CD4-positive, CD25-positive, alpha-beta regulatory T cell (primary cell): ENCODE results near the gene MGA. TPM values are rescaled to one million over a fixed set of nuclear protein-coding genes. Genes with fewer than 3 reads are reported as not detected.

Experiments
- ATAC-seq, 2 donors: fragments of 150-1000 bp; cut with Tn5 transposase; one replicate each; pipeline ENCODE4 v1.10.0; 2021; ENCODE audit warnings: low read depth in 2 of 2, moderate number of reproducible peaks in 2 of 2, moderate library complexity in 1 of 2
- DNase-seq, 3 donors: peaks; one replicate each; pipeline versions ENCODE4 v3.0.0 to v3.0.0-alpha.2; 2012 to 2022; ENCODE audit warnings: mixed read lengths in 1 of 3
- H3K27ac ChIP-seq: one replicate; pipeline ENCODE4 v1.7.0; 2013; ENCODE audit warnings: mild to moderate bottlenecking, low read length; ENCODE audit not compliant: insufficient read depth, poor library complexity, severe bottlenecking
- H3K27me3 ChIP-seq: one replicate; pipeline ENCODE4 v1.7.0; 2013; ENCODE audit warnings: low read length; ENCODE audit not compliant: control insufficient read depth, insufficient read depth
- H3K36me3 ChIP-seq: one replicate; pipeline ENCODE4 v1.7.0; 2013; ENCODE audit warnings: mild to moderate bottlenecking, low read length, moderate library complexity; ENCODE audit not compliant: control insufficient read depth, insufficient read depth
- H3K4me1 ChIP-seq: 2 replicates; pipeline ENCODE4 v1.7.0; 2013; ENCODE audit warnings: mild to moderate bottlenecking, low read length; ENCODE audit not compliant: insufficient read depth, control insufficient read depth, poor library complexity, severe bottlenecking
- H3K4me3 ChIP-seq: one replicate; pipeline ENCODE4 v1.7.0; 2013; ENCODE audit warnings: low read depth, mild to moderate bottlenecking, low read length, moderate library complexity
- H3K9me3 ChIP-seq, 2 experiments: 1 replicate in 1 of 2; 2 replicates in 1 of 2; pipeline ENCODE4 v1.7.0; 2013; ENCODE audit warnings: low read length in 2 of 2, mild to moderate bottlenecking in 1 of 2, moderate library complexity in 1 of 2; ENCODE audit not compliant: control insufficient read depth in 2 of 2
- H3K27ac Mint-ChIP-seq, 3 donors: one replicate each; pipeline ENCODE4 v1.8.0; 2020 to 2022; ENCODE audit warnings: mild to moderate bottlenecking in 3 of 3, mixed read lengths in 3 of 3, moderate library complexity in 2 of 3
- H3K27me3 Mint-ChIP-seq: one replicate; pipeline ENCODE4 v1.8.0; 2022; ENCODE audit warnings: mild to moderate bottlenecking, mixed read lengths
- H3K36me3 Mint-ChIP-seq: one replicate; pipeline ENCODE4 v1.8.0; 2020; ENCODE audit warnings: mixed read lengths
- H3K4me1 Mint-ChIP-seq, 4 donors: one replicate each; pipeline ENCODE4 v1.8.0; 2020 to 2022; ENCODE audit warnings: mixed read lengths in 4 of 4, mild to moderate bottlenecking in 1 of 4
- H3K4me3 Mint-ChIP-seq, 4 donors: one replicate each; pipeline ENCODE4 v1.8.0; 2020 to 2022; ENCODE audit warnings: mild to moderate bottlenecking in 4 of 4, mixed read lengths in 4 of 4, moderate library complexity in 3 of 4
- H3K9me3 Mint-ChIP-seq, 7 donors: one replicate each; pipeline ENCODE4 v1.8.0; 2020 to 2022; ENCODE audit warnings: mixed read lengths in 7 of 7, mild to moderate bottlenecking in 3 of 7, moderate library complexity in 2 of 7
- polyA plus RNA-seq, 4 donors: library from polyadenylated mRNA; unstranded; fragments of 300-500 nt; fragmentation: Illumina TruSeq; gene quantifications; one replicate each; pipeline ENCODE4 v1.2.3, GENCODE V29; 2021
- total RNA-seq: library from RNA; stranded (reverse); gene quantifications from one replicate; pipeline ENCODE4 v1.2.3, GENCODE V29; 2022

The MGA gene
- total and polyA plus RNA-seq, 5 donors from 2014 or later = 10.4 to 46.9 (median 15.6) TPM

DNA sequence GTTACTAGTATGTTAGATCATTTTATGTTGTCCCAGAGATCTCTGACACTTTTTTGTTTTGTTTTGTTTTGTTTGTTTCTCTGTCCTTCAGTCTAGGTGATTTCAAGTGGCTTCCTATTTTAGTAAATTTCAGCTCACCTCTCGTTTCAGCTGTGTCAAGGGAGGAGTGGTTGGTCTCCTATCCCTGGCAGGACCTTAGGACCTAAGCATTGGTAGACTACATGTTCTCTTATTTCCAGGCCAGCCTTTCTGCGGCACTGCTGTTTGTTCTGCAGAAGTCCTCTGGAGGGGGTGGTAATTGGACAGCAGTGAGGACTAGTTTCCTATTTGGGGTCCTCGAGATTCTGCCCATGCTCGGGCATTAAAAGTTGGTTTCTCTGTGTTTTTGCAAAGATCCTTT, 31.8 kb downstream of the MGA start:
- no peak for ATAC-seq
- H3K4me1 ChIP-seq = peaks cover 24% of the 10 kb centered on the region

DNA sequence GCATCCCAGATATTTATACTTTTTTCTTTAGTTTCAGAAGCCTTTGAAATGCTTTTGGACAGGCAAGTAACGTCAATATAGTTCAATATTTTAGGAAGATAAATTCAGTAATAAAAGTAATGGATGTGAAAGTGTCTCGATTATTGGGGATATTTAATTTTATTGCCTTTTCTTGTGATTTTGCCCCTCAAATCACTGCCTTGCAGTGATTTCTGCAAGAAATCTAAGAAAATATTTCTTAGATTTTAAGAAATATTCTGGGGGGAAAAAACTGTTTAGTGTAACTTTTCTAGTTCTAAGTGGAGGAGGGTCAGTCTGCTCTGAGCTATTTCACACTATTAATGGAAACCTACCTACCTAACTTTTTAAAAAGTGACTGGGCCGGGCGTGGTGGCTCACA, 33.6 kb downstream of the MGA start:
- H3K27me3 Mint-ChIP-seq = no peaks in the 10 kb centered on the region
- H3K9me3 Mint-ChIP-seq = no peaks in the 10 kb centered on the region
- no peak for DNase-seq
- Histone ChIP-seq H3K27ac (no peak overlapping the region), H3K36me3 (peaks cover 9% of the 10 kb centered on the region), H3K27me3 (no peaks in the 10 kb centered on the region), H3K9me3 (no peaks in the 10 kb centered on the region), H3K4me1 (peaks cover 20% of the 10 kb centered on the region), H3K4me3 (no peak overlapping the region)
- no peak for ATAC-seq
- peaks cover 24 to 73% (median 47%) of the 10 kb centered on the region in 4 donors for H3K4me1 Mint-ChIP-seq
- H3K27ac Mint-ChIP-seq = peak overlapping the region in 2 of 3 donors; percentile 27 to 49
- peak overlapping the region in 1 of 4 donors; percentile 8 for H3K4me3 Mint-ChIP-seq
- H3K36me3 Mint-ChIP-seq = peaks cover 9% of the 10 kb centered on the region

More for the DNA sequence above, 31.8 kb downstream of the MGA start:
- no peak overlapping the region for H3K4me3 ChIP-seq
- Mint-ChIP-seq H3K4me1 (peaks cover 37 to 84% (median 59%) of the 10 kb centered on the region in 4 donors), H3K27me3 (no peaks in the 10 kb centered on the region), H3K4me3 (peak overlapping the region in 3 of 4 donors; percentile 1 to 19 (median 3)), H3K27ac (peak overlapping the region; percentile 50 to 72 (median 70)), H3K36me3 (peaks cover 9% of the 10 kb centered on the region), H3K9me3 (no peaks in the 10 kb centered on the region)
- H3K36me3 ChIP-seq = peaks cover 6% of the 10 kb centered on the region
- DNase-seq = no peak
- H3K27me3 ChIP-seq = no peaks in the 10 kb centered on the region
- no peaks in the 10 kb centered on the region for H3K9me3 ChIP-seq
- H3K27ac ChIP-seq = no peak overlapping the region

DNA sequence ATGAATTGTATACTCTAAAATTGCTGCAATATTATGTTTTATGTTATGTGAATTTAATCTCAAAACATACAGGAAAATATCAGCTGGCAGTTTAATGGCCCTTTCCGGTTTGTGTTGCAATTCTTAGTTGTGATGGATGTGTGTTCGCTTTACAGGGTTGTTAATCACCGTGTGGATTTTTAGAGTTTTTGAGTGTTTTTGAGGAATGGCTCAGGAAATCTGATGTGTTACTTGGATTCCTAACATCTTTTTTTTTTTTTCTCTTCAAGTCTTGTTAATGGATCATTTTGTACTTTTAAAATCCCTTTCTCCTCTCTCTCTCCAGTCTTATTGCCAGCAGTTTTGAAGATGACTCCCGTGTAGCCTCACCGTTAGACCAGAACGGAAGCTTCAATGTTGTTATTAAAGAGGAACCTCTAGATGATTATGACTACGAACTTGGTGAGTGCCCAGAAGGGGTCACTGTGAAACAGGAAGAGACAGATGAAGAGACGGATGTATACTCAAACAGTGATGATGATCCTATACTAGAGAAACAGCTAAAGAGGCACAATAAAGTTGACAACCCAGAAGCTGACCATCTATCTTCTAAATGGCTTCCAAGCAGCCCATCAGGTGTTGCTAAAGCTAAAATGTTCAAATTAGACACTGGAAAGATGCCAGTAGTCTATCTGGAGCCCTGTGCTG, 35.7 kb downstream of the MGA start:
- Histone ChIP-seq H3K4me3 (peak overlapping the region; percentile 49), H3K9me3 (no peaks in the 10 kb centered on the region), H3K36me3 (peaks cover 23% of the 10 kb centered on the region), H3K27me3 (no peaks in the 10 kb centered on the region), H3K4me1 (peaks cover 20% of the 10 kb centered on the region), H3K27ac (peak overlapping the region; percentile 68)
- Mint-ChIP-seq H3K9me3 (no peaks in the 10 kb centered on the region), H3K36me3 (peaks cover 25% of the 10 kb centered on the region), H3K27me3 (no peaks in the 10 kb centered on the region), H3K4me3 (peak overlapping the region in 3 of 4 donors; percentile 7 to 52 (median 31)), H3K27ac (peak overlapping the region; percentile 72 to 94 (median 75)), H3K4me1 (peaks cover 18 to 60% (median 36%) of the 10 kb centered on the region in 4 donors)
- DNase-seq = peak; percentile 23 to 91 (median 65)
- ATAC-seq = peak; percentile 98 to 99

DNA sequence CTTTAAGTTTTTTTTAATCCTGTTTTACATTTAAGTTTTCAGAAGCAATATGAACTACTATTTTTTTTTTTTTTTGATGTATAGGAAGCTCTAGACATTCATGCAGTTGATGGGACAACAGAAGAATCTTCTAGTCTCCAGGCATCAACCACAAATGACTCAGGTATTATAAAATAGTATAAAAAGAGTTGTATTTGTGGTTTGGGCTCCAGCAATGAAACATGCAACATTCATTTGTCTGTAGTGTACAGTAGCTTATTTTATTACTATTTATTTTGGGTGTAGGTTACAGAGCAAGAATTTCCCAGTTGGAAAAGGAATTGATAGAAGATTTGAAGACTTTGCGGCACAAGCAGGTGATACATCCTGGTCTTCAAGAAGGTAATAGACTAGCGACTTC, 38.6 kb downstream of the MGA start:
- H3K36me3 Mint-ChIP-seq = peaks cover 40% of the 10 kb centered on the region
- H3K9me3 ChIP-seq = no peaks in the 10 kb centered on the region

DNA sequence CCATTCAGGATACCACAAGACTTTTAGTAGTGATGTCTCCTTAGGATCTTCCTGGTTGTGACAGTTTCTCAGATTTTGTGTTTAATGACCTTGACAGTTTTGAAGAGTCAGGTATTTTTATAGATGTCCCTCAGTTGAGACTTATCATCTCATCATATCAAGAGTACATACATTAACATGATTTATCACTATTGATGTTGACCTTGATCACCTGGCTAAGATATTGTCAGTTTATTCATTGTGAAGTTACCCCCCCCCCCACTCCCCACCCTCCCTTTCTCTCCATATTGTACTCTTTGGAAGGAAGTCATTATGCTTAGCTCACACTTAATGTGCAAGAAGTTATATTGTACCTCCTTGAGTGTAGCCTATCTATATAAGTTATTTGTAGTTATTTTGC, 42.9 kb downstream of the MGA start:
- no peak for DNase-seq
- no peak for ATAC-seq
- Mint-ChIP-seq H3K9me3 (no peaks in the 10 kb centered on the region), H3K4me3 (no peak overlapping the region), H3K27me3 (no peaks in the 10 kb centered on the region), H3K4me1 (peaks cover 8 to 25% (median 15%) of the 10 kb centered on the region in 4 donors), H3K36me3 (peaks cover 44% of the 10 kb centered on the region), H3K27ac (no peak overlapping the region)
- Histone ChIP-seq H3K4me1 (no peaks in the 10 kb centered on the region), H3K4me3 (no peak overlapping the region), H3K27me3 (no peaks in the 10 kb centered on the region), H3K36me3 (peaks cover 53% of the 10 kb centered on the region), H3K27ac (no peak overlapping the region), H3K9me3 (no peaks in the 10 kb centered on the region)

More for the DNA sequence above, 38.6 kb downstream of the MGA start:
- Mint-ChIP-seq H3K4me3 (no peak overlapping the region), H3K4me1 (peaks cover 20 to 51% (median 28%) of the 10 kb centered on the region in 4 donors), H3K9me3 (no peaks in the 10 kb centered on the region), H3K27ac (peak overlapping the region in 1 of 3 donors; percentile 60), H3K27me3 (no peaks in the 10 kb centered on the region)
- peaks cover 10% of the 10 kb centered on the region for H3K4me1 ChIP-seq
- H3K27ac ChIP-seq = no peak overlapping the region
- peaks cover 38% of the 10 kb centered on the region for H3K36me3 ChIP-seq
- ATAC-seq (no peak), DNase-seq (no peak)
- no peaks in the 10 kb centered on the region for H3K27me3 ChIP-seq
- H3K4me3 ChIP-seq = no peak overlapping the region

DNA sequence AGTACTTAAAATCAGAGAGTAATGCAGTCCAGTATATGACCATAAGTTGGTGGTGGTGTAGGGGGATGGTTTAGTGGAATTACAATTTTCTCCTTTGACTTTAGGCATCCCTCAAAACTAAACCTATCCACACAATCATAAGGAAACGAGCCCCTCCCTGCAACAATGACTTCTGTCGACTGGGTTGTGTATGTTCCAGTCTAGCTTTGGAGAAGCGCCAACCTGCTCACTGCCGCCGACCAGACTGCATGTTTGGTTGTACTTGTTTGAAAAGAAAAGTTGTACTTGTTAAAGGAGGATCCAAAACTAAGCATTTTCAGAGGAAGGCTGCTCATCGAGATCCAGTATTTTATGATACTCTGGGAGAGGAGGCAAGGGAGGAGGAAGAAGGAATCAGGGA, 52.8 kb downstream of the MGA start:
- Mint-ChIP-seq H3K9me3 (no peaks in the 10 kb centered on the region), H3K4me1 (peaks cover 0 to 18% (median 2%) of the 10 kb centered on the region in 4 donors), H3K27me3 (no peaks in the 10 kb centered on the region), H3K27ac (peak overlapping the region in 1 of 3 donors; percentile 20), H3K36me3 (peaks cover 29% of the 10 kb centered on the region), H3K4me3 (no peak overlapping the region)
- no peaks in the 10 kb centered on the region for H3K9me3 ChIP-seq
- peaks cover 60% of the 10 kb centered on the region for H3K36me3 ChIP-seq
- no peak overlapping the region for H3K27ac ChIP-seq
- no peaks in the 10 kb centered on the region for H3K27me3 ChIP-seq
- no peak for DNase-seq
- H3K4me3 ChIP-seq = no peak overlapping the region
- ATAC-seq = no peak
- H3K4me1 ChIP-seq = no peaks in the 10 kb centered on the region

DNA sequence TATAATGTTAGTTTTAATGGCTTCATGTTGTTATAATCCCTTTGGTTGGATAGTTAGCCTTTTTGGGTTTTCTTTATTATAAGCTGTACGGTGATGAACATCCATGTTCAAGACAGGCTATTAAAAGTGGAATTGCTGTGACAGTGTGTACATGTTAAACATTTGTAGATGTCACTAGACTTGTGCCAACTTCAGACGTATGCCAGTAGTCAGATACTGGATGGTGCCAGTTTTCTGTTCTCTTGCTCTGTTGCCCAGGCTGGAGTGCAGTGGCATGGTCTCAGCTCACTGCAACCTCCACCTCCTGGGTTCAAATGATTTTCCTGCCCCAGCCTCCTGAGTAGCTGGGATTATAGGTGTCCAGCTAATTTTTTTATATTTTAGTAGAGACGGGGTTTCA, 54.1 kb downstream of the MGA start:
- Mint-ChIP-seq H3K36me3 (peaks cover 28% of the 10 kb centered on the region), H3K4me3 (no peak overlapping the region), H3K27ac (no peak overlapping the region), H3K27me3 (no peaks in the 10 kb centered on the region), H3K9me3 (no peaks in the 10 kb centered on the region), H3K4me1 (peaks cover 0 to 18% (median 4%) of the 10 kb centered on the region in 4 donors)
- H3K9me3 ChIP-seq = no peaks in the 10 kb centered on the region
- ATAC-seq (no peak), DNase-seq (no peak)
- H3K36me3 ChIP-seq = peaks cover 48% of the 10 kb centered on the region
- no peak overlapping the region for H3K4me3 ChIP-seq
- H3K27ac ChIP-seq = no peak overlapping the region
- H3K27me3 ChIP-seq = no peaks in the 10 kb centered on the region
- no peaks in the 10 kb centered on the region for H3K4me1 ChIP-seq

DNA sequence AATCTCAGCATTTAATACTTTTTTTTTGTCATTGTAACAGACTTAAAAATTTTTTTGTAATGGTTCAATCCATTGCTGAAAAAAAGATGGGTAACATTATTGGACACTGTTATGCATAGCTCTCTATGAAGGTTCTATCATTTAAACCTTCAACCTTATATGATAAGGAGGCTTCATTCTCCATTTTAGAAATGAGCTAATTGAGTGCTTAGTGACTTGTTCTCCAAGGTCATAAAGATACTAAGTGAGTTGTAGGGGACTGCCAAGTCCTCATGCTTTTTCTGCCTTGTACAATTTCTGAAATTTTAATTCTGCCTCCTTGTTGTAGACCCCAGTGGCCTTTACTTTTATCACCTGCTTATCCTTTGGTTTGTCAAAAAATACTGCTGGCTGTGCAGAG, 56.7 kb downstream of the MGA start:
- Histone ChIP-seq H3K36me3 (peaks cover 26% of the 10 kb centered on the region), H3K9me3 (no peaks in the 10 kb centered on the region), H3K4me1 (no peaks in the 10 kb centered on the region), H3K4me3 (no peak overlapping the region), H3K27me3 (no peaks in the 10 kb centered on the region), H3K27ac (no peak overlapping the region)
- H3K27me3 Mint-ChIP-seq = no peaks in the 10 kb centered on the region
- ATAC-seq (no peak), DNase-seq (no peak)
- peaks cover 15% of the 10 kb centered on the region for H3K36me3 Mint-ChIP-seq
- H3K4me3 Mint-ChIP-seq = no peak overlapping the region
- no peaks in the 10 kb centered on the region for H3K9me3 Mint-ChIP-seq
- no peak overlapping the region for H3K27ac Mint-ChIP-seq
- H3K4me1 Mint-ChIP-seq = peaks cover 0 to 12% (median 5%) of the 10 kb centered on the region in 4 donors
